Endothelial cell of umbilical vein (primary cell): ENCODE measurements around the gene HPX. TPM values are rescaled to one million over a fixed set of nuclear protein-coding genes. Genes with fewer than 3 reads are reported as not detected.

ENCODE experiments used
- BruUV-seq: library from RNA; stranded (reverse); fragments of 400-500 nt; replicated peaks from 2 replicates; lab custom pipeline; 2021; lab: Mats Ljungman, UMichigan
- CTCF ChIA-PET: fragments of 300-600, 350-600 bp; sonication (Branson Sonifier 250); formaldehyde crosslinking; loops from one replicate; lab custom pipeline; 2021; ENCODE audit warnings: antibody characterized with exemption, inconsistent platforms; lab: Charles Lee
- POLR2A ChIA-PET: fragments of 300-600, 350-600 bp; sonication (Branson Sonifier 250); formaldehyde crosslinking; loops from one replicate; lab custom pipeline; 2021; ENCODE audit warnings: antibody characterized with exemption, inconsistent platforms; lab: Charles Lee
- DNase-seq: peaks from one replicate; pipeline ENCODE4 v3.0.0-alpha.2; 2011; ENCODE audit warnings: low read depth, low spot score
- FAIRE-seq: peaks from 2 replicates; lab custom pipeline; 2011; peaks lifted over from hg19 to GRCh38; lab: Jason Lieb, UNC
- H2AFZ ChIP-seq: 2 replicates; pipeline ENCODE4 v1.6.0; 2012; ENCODE audit warnings: low read depth, low read length, control low read depth, inconsistent platforms
- H3K27ac ChIP-seq: 2 replicates; pipeline ENCODE4 v1.5.1; 2011; ENCODE audit warnings: low read depth, mild to moderate bottlenecking, control low read depth, low read length, moderate library complexity; ENCODE audit not compliant: insufficient read depth
- H3K27me3 ChIP-seq, 2 experiments: 2 replicates each; pipeline versions ENCODE4 v1.6.0 to v1.6.1; 2011; ENCODE audit warnings: low read length in 2 of 2, mixed read lengths in 1 of 2; ENCODE audit not compliant: control insufficient read depth in 2 of 2, insufficient read depth in 2 of 2
- H3K36me3 ChIP-seq, 2 experiments: 2 replicates in 1 of 2; 3 replicates in 1 of 2; pipeline ENCODE4 v1.5.1; 2011; ENCODE audit warnings: low read length in 2 of 2, mild to moderate bottlenecking in 1 of 2, moderate library complexity in 1 of 2; ENCODE audit not compliant: control insufficient read depth in 2 of 2, insufficient read depth in 2 of 2; ENCODE audit errors: extremely low read depth in 1 of 2
- H3K4me1 ChIP-seq: 3 replicates; pipeline ENCODE4 v1.5.1; 2011; ENCODE audit warnings: mild to moderate bottlenecking, low read length; ENCODE audit not compliant: control insufficient read depth, insufficient read depth; ENCODE audit errors: extremely low read depth
- H3K4me2 ChIP-seq: 2 replicates; pipeline ENCODE4 v1.6.1; 2011; ENCODE audit warnings: low read length, control low read depth, mixed read lengths; ENCODE audit not compliant: insufficient read depth
- H3K4me3 ChIP-seq, 3 experiments: fragments of 200-600 bp in 1 of 3; sonication (generic), shearing (Covaris generic) in 1 of 3; replicated peaks in 1 of 3; 2 replicates each; pipeline ENCODE4 v1.5.1; 2011 to 2016; ENCODE audit warnings: control low read depth in 3 of 3, low read length in 3 of 3, mild to moderate bottlenecking in 2 of 3, inconsistent platforms in 1 of 3, low read depth in 1 of 3, moderate library complexity in 1 of 3; ENCODE audit not compliant: insufficient read depth in 1 of 3
- H3K79me2 ChIP-seq: 2 replicates; pipeline ENCODE4 v1.6.0; 2012; ENCODE audit warnings: low read length, inconsistent platforms; ENCODE audit not compliant: control insufficient read depth, insufficient read depth
- H3K9ac ChIP-seq: replicated peaks from 2 replicates; pipeline ENCODE3; 2011; ENCODE audit warnings: low read length, control low read depth; ENCODE audit not compliant: insufficient read depth; ENCODE audit errors: extremely low read depth
- H3K9me1 ChIP-seq: replicated peaks from 3 replicates; pipeline ENCODE4 v1.6.0; 2011; ENCODE audit warnings: mild to moderate bottlenecking, low read length; ENCODE audit not compliant: control insufficient read depth, insufficient read depth; ENCODE audit errors: extremely low read depth
- H3K9me3 ChIP-seq: replicated peaks from 2 replicates; pipeline ENCODE4 v1.5.1; 2012; ENCODE audit warnings: low read length, inconsistent platforms; ENCODE audit not compliant: control insufficient read depth, insufficient read depth
- H4K20me1 ChIP-seq: replicated peaks from 2 replicates; pipeline ENCODE3; 2011; ENCODE audit warnings: mild to moderate bottlenecking, low read length; ENCODE audit not compliant: control insufficient read depth, insufficient read depth; ENCODE audit errors: extremely low read depth
- EZH2 ChIP-seq: IDR thresholded peaks from 2 replicates; pipeline ENCODE4 v1.6.1; 2012; ENCODE audit warnings: borderline replicate concordance, low read depth, mild to moderate bottlenecking, moderate library complexity, low read length, inconsistent platforms; ENCODE audit not compliant: severe bottlenecking
- FOS ChIP-seq: IDR thresholded peaks from 2 replicates; pipeline ENCODE4 v1.6.1; 2011; ENCODE audit warnings: mild to moderate bottlenecking, low read length, moderate library complexity, borderline replicate concordance; ENCODE audit not compliant: insufficient read depth
- GATA2 ChIP-seq: IDR thresholded peaks from 2 replicates; pipeline ENCODE4 v1.7.0; 2011; ENCODE audit warnings: low read depth, mild to moderate bottlenecking, moderate library complexity, mixed read lengths, low read length; ENCODE audit not compliant: insufficient read length, insufficient read depth
- JUN ChIP-seq: IDR thresholded peaks from 2 replicates; pipeline ENCODE4 v1.6.1; 2011; ENCODE audit warnings: borderline replicate concordance, low read depth; ENCODE audit not compliant: insufficient read length, insufficient read depth
- MYC ChIP-seq: IDR thresholded peaks from one replicate; pipeline ENCODE4 v1.6.1; 2011; ENCODE audit warnings: mild to moderate bottlenecking, low read depth, low read length
- POLR2A ChIP-seq: IDR thresholded peaks from 2 replicates; pipeline ENCODE4 v1.6.1; 2012; ENCODE audit warnings: low read depth, mild to moderate bottlenecking, control low read depth, low read length
- dilution Hi-C: fragments of 300-500 bp; cut with MboI; formaldehyde crosslinking; loops from one replicate; pipeline ENCODE4 v1.15.0; 2019; ENCODE audit warnings: low sequenced_read_pairs; ENCODE audit not compliant: extremely low pct_ligation_motif_present
- intact Hi-C: fragments of 100-400 bp; cut with micrococcal nuclease; formaldehyde crosslinking; loops from one replicate; pipeline ENCODE4 v1.10.0; 2022
- polyA plus RNA-seq, 4 experiments: library from polyadenylated mRNA; depleted of rRNA in 3 of 4; stranded (reverse) in 3 of 4; unstranded in 1 of 4; fragments of >200 nt; gene quantifications; 2 replicates each; pipeline versions ENCODE4 v1.2.1 to v1.2.3, GENCODE V29; 2011 to 2012; ENCODE audit warnings: missing spikeins in 1 of 4
- total RNA-seq: library from RNA; stranded (reverse); gene quantifications from 2 replicates; pipeline ENCODE4 v1.2.3, GENCODE V29; 2021
- TF ChIP-seq, protein P1 (sequence below), 2 donors: IDR thresholded peaks; 1 replicate in 1 of 2; 2 replicates in 1 of 2; pipeline ENCODE4 v1.5.1; 2011; ENCODE audit warnings: low read length in 2 of 2, mild to moderate bottlenecking in 2 of 2, moderate library complexity in 2 of 2, control low read depth in 1 of 2, inconsistent platforms in 1 of 2, low read depth in 1 of 2; ENCODE audit not compliant: insufficient read depth in 1 of 2; ENCODE audit errors: extremely low read depth in 1 of 2
- TF ChIP-seq, protein P2 (sequence below): IDR thresholded peaks from 2 replicates; pipeline ENCODE4 v1.6.1; 2011; ENCODE audit not compliant: insufficient read depth, insufficient read length

The HPX gene
- total and polyA plus RNA-seq, 2 donors (not counting 3 experiments of a cell fraction or from before 2014, with no cell fraction given), result 1.3 to 1.5 TPM

GRCh38 chr11:6475936-6476335 is 35.1 kb upstream of the HPX start:
- Histone ChIP-seq H3K9ac (no peak overlapping the region), H3K27me3 (no peaks in the 10 kb centered on the region), H3K4me3 (no peak overlapping the region), H3K4me2 (no peak overlapping the region), H4K20me1 (no peaks in the 10 kb centered on the region), H3K79me2 (peaks cover 21% of the 10 kb centered on the region), H3K36me3 (peaks cover 2 to 16% of the 10 kb centered on the region in 2 experiments), H3K4me1 (peaks cover 20% of the 10 kb centered on the region), H3K9me3 (no peaks in the 10 kb centered on the region), H2AFZ (no peak overlapping the region), H3K27ac (no peak overlapping the region), H3K9me1 (no peaks in the 10 kb centered on the region)
- intact Hi-C loops (loop anchor here (2.0 kb wide), 1 partner anchor 143 kb away; the partner anchor contains the start of gene TPP1), dilution Hi-C loops (no loop called here)
- TF ChIP-seq, protein P1, sequence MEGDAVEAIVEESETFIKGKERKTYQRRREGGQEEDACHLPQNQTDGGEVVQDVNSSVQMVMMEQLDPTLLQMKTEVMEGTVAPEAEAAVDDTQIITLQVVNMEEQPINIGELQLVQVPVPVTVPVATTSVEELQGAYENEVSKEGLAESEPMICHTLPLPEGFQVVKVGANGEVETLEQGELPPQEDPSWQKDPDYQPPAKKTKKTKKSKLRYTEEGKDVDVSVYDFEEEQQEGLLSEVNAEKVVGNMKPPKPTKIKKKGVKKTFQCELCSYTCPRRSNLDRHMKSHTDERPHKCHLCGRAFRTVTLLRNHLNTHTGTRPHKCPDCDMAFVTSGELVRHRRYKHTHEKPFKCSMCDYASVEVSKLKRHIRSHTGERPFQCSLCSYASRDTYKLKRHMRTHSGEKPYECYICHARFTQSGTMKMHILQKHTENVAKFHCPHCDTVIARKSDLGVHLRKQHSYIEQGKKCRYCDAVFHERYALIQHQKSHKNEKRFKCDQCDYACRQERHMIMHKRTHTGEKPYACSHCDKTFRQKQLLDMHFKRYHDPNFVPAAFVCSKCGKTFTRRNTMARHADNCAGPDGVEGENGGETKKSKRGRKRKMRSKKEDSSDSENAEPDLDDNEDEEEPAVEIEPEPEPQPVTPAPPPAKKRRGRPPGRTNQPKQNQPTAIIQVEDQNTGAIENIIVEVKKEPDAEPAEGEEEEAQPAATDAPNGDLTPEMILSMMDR (IDR thresholded peaks at IDR 0.05; ENCODE audit: extremely low read depth in 1 of 2, insufficient read depth in 1 of 2, low read depth in 1 of 2, low read length in 2 of 2), result no peak
- TF ChIP-seq GATA2, result no peak
- TF ChIP-seq, protein P2, sequence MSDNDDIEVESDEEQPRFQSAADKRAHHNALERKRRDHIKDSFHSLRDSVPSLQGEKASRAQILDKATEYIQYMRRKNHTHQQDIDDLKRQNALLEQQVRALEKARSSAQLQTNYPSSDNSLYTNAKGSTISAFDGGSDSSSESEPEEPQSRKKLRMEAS, result no peak
- TF ChIP-seq POLR2A, result peak; percentile 1
- TF ChIP-seq EZH2, result no peak
- no peak for TF ChIP-seq JUN
- no peak for TF ChIP-seq FOS
- no peak for TF ChIP-seq MYC
- FAIRE-seq (no peak), DNase-seq (no peak)
- CTCF ChIA-PET, result interaction anchor here (0.8 to 3.5 kb wide), 4 partner anchors 30 to 97 kb away, joined by 3 to 32 read pairs (median 7); no protein-coding TSS in a partner anchor
- BruUV-seq, result no TSS peak
- POLR2A ChIA-PET, result no interaction called here
